ENCODE data around the gene PPP1R3G. TPM values are rescaled to one million over a fixed set of nuclear protein-coding genes. Genes with fewer than 3 reads are reported as not detected.

Gene PPP1R3G
- total and polyA plus RNA-seq, 2 of the 13 experiments (the other 11 are each of a cell fraction or from before 2014, with no cell fraction given), result 1.2 to 1.3 TPM

- TF ChIP-seq IKZF5 (CRISPR knock-in tag; IDR thresholded peaks at IDR 0.05), result no peak
- no peak for TF ChIP-seq AGO1 (IDR thresholded peaks at IDR 0.05; ENCODE audit: low read depth, low read length, poor library complexity, severe bottlenecking)
- no peak for TF ChIP-seq ZBED4 (CRISPR knock-in tag; IDR thresholded peaks at IDR 0.05; ENCODE audit: borderline replicate concordance)
- TF ChIP-seq ZNF569 (CRISPR knock-in tag; IDR thresholded peaks at IDR 0.05; ENCODE audit: borderline replicate concordance), result no peak
- no peak for TF ChIP-seq NFIB (CRISPR knock-in tag; IDR thresholded peaks at IDR 0.05; ENCODE audit: borderline replicate concordance)
- TF ChIP-seq HNF4G (IDR thresholded peaks at IDR 0.05; ENCODE audit: borderline replicate concordance, low read depth, low read length), result peak; percentile 36
- TF ChIP-seq HNF4G (CRISPR knock-in tag; IDR thresholded peaks at IDR 0.05; ENCODE audit: borderline replicate concordance, low read depth), result peak; percentile 64; the same call in 1 of the 2 replicates
- TF ChIP-seq ELF4 (CRISPR knock-in tag; IDR thresholded peaks at IDR 0.05; ENCODE audit: borderline replicate concordance), result no peak
- TF ChIP-seq HMG20B (CRISPR knock-in tag; conservative IDR thresholded peaks at IDR 0.05), result no peak
- TF ChIP-seq ZFYVE20 (CRISPR knock-in tag; IDR thresholded peaks at IDR 0.05; ENCODE audit: borderline replicate concordance, low read depth), result no peak
- TF ChIP-seq NCOA1 (CRISPR knock-in tag; IDR thresholded peaks at IDR 0.05), result no peak
- TF ChIP-seq TEAD3 (CRISPR knock-in tag; optimal IDR thresholded peaks at IDR 0.05; ENCODE audit: borderline replicate concordance), result peak; percentile 77
- no peak for TF ChIP-seq TBL1XR1 (IDR thresholded peaks at IDR 0.05; ENCODE audit: borderline replicate concordance, low read length, partially characterized antibody)
- TF ChIP-seq U2AF2 (IDR thresholded peaks at IDR 0.05; ENCODE audit: low read depth, low read length), result no peak
Measured at GRCh38 chr6:5121479-5121878, 36.3 kb downstream of the PPP1R3G start (continued).
